ENCODE data around the gene PEX14. TPM values are rescaled to one million over a fixed set of nuclear protein-coding genes. Genes with fewer than 3 reads are reported as not detected.

The PEX14 gene
- total and polyA plus RNA-seq, 10 of the 15 experiments (the other 5 are each of a cell fraction or from before 2014, with no cell fraction given), result 1.4 to 23.2 (median 12.0) TPM

DNA sequence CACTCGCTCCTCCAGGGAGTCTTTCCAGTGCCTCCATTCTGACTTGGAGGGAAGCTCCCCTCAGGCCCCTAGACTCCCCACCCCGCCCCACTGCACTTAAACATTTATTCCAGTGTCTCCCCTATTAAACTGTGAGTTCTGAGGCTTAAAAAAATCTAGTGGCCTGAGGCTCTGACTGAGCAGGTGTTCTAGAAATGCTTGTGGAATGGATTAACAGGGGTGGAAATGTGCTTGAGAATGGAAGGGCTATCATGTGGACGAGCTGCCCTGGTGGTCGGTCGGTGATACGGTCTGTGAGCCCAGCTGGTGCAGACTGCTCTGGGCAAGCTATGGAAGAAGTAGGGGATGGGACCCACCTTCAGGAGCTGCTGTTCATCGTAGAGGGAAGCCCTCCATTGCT lies 130.2 kb downstream of the PEX14 start:
- H3K36me3 ChIP-seq (ENCODE audit: control insufficient read depth in 2 of 2, insufficient read depth in 2 of 2, low read length in 1 of 2), result peaks cover 0 to 2% of the 10 kb centered on the region in 2 experiments; a peak in 1 of 4 replicates
- DNase-seq (ENCODE audit: low read depth, low spot score) (no peak), FAIRE-seq (no peak), ATAC-seq (no peak)
- H3K4me1 ChIP-seq (ENCODE audit: control insufficient read depth, insufficient read depth, low read length), result no peaks in the 10 kb centered on the region
- H3K27ac ChIP-seq (ENCODE audit: control insufficient read depth, insufficient read depth), result no peak overlapping the region
- TF ChIP-seq SMAD1 (IDR thresholded peaks at IDR 0.05; ENCODE audit: low read depth, partially characterized antibody) (no peak), RUNX3 (IDR thresholded peaks at IDR 0.05; ENCODE audit: low read length) (no peak)
- ChIA-PET POLR2A (no interaction called here), CTCF (no interaction called here), RAD21 (ENCODE audit: unreplicated experiment) (no interaction called here), SMC1A (ENCODE audit: uncharacterized antibody, unreplicated experiment) (interaction anchor here (1.4 kb wide), 1 partner anchor 12 kb away, joined by 3 read pairs; no protein-coding TSS in a partner anchor)
- in situ Hi-C loops (cut with MboI) (no loop called here), intact Hi-C loops (cut with micrococcal nuclease; ENCODE audit: unreplicated experiment) (loop anchor here (10.0 kb wide), 1 partner anchor 100 kb away; no protein-coding TSS in a partner anchor)
- no peaks in the 10 kb centered on the region for H4K20me1 ChIP-seq (ENCODE audit: control insufficient read depth, insufficient read depth)
- WGBS (ENCODE audit: insufficient coverage, insufficient replicate concordance, low lambda C conversion rate, missing lambda C conversion rate), result 92% methylated on average over 6 of the region's 7 CpGs
- no peak overlapping the region for H2AFZ ChIP-seq (ENCODE audit: control insufficient read depth, low read depth, low read length)
- no TSS peak for BruUV-seq (replicated peaks)
- H3K79me2 ChIP-seq (ENCODE audit: control insufficient read depth, insufficient read depth, low read length), result no peaks in the 10 kb centered on the region
- no peak overlapping the region for H3K4me3 ChIP-seq
- no peaks in the 10 kb centered on the region for H3K9me3 ChIP-seq (replicated peaks; ENCODE audit: control insufficient read depth, insufficient read depth, low read length)
- no peaks in the 10 kb centered on the region for H3K27me3 ChIP-seq (replicated peaks in 1 of 2; ENCODE audit: control insufficient read depth in 2 of 2, insufficient read depth in 2 of 2, low read length in 1 of 2)
- no peak overlapping the region for H3K4me2 ChIP-seq (ENCODE audit: control insufficient read depth, insufficient read depth)
- no peak overlapping the region for H3K9ac ChIP-seq (ENCODE audit: control insufficient read depth, insufficient read depth, low read length)

DNA sequence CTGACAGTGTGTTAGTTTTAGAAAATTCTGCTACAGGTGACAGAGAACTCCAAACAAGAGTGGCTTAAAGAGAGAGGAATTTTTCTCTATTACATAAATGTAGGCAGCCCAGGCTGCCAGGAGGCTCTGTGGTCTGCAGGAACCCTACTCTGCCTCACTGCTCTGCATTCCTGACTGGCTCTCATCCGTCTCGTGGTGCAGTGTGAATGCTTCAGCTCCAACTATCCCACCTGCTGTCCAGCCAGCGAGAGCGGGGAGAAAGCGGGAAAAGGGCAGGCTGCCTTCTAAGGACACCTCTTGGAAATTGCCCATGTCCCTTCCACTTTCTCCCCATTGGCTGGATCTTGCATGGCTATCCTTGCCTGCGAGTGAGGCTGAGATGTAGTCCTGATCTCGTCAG lies 131.3 kb downstream of the PEX14 start:
- WGBS (ENCODE audit: insufficient coverage, insufficient replicate concordance, low lambda C conversion rate, missing lambda C conversion rate), result 97% methylated on average over 7 of the region's 7 CpGs
- ChIA-PET SMC1A (ENCODE audit: uncharacterized antibody, unreplicated experiment) (no interaction called here), CTCF (interaction anchor here (1.1 to 2.0 kb wide), 2 partner anchors 98 to 111 kb away, joined by 3 to 6 read pairs; no protein-coding TSS in a partner anchor), RAD21 (ENCODE audit: unreplicated experiment) (no interaction called here), POLR2A (no interaction called here)
- BruUV-seq (replicated peaks), result no TSS peak
- H3K36me3 ChIP-seq (ENCODE audit: control insufficient read depth in 2 of 2, insufficient read depth in 2 of 2, low read length in 1 of 2), result peaks cover 0 to 2% of the 10 kb centered on the region in 2 experiments; a peak in 1 of 4 replicates
- H4K20me1 ChIP-seq (ENCODE audit: control insufficient read depth, insufficient read depth), result no peaks in the 10 kb centered on the region
- H3K4me3 ChIP-seq, result no peak overlapping the region
- intact Hi-C loops (cut with micrococcal nuclease; ENCODE audit: unreplicated experiment), result loop anchor here (10.0 kb wide), 1 partner anchor 101 kb away; no protein-coding TSS in a partner anchor
- H3K79me2 ChIP-seq (ENCODE audit: control insufficient read depth, insufficient read depth, low read length), result no peaks in the 10 kb centered on the region
- H2AFZ ChIP-seq (ENCODE audit: control insufficient read depth, low read depth, low read length), result no peak overlapping the region
- no peaks in the 10 kb centered on the region for H3K4me1 ChIP-seq (ENCODE audit: control insufficient read depth, insufficient read depth, low read length)
- TF ChIP-seq, protein P1, sequence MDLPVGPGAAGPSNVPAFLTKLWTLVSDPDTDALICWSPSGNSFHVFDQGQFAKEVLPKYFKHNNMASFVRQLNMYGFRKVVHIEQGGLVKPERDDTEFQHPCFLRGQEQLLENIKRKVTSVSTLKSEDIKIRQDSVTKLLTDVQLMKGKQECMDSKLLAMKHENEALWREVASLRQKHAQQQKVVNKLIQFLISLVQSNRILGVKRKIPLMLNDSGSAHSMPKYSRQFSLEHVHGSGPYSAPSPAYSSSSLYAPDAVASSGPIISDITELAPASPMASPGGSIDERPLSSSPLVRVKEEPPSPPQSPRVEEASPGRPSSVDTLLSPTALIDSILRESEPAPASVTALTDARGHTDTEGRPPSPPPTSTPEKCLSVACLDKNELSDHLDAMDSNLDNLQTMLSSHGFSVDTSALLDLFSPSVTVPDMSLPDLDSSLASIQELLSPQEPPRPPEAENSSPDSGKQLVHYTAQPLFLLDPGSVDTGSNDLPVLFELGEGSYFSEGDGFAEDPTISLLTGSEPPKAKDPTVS (IDR thresholded peaks at IDR 0.05; ENCODE audit: low read depth, low read length), result no peak
- TF ChIP-seq ZNF274 (IDR thresholded peaks at IDR 0.05; ENCODE audit: insufficient read depth, insufficient read length), result no peak
- TF ChIP-seq HDAC6 (IDR thresholded peaks at IDR 0.05; ENCODE audit: unreplicated experiment), result no peak
- TF ChIP-seq, protein P2, sequence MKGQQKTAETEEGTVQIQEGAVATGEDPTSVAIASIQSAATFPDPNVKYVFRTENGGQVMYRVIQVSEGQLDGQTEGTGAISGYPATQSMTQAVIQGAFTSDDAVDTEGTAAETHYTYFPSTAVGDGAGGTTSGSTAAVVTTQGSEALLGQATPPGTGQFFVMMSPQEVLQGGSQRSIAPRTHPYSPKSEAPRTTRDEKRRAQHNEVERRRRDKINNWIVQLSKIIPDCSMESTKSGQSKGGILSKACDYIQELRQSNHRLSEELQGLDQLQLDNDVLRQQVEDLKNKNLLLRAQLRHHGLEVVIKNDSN (IDR thresholded peaks at IDR 0.05; ENCODE audit: borderline replicate concordance, extremely low read length, insufficient read depth, low read depth, low read length), result no peak
- TF ChIP-seq TARDBP (IDR thresholded peaks at IDR 0.05; ENCODE audit: borderline replicate concordance), result no peak
- in situ Hi-C loops (cut with MboI), result no loop called here
- no peak overlapping the region for H3K9ac ChIP-seq (ENCODE audit: control insufficient read depth, insufficient read depth, low read length)
- H3K27me3 ChIP-seq (replicated peaks in 1 of 2; ENCODE audit: control insufficient read depth in 2 of 2, insufficient read depth in 2 of 2, low read length in 1 of 2), result no peaks in the 10 kb centered on the region
- no peak for ATAC-seq
- no peak overlapping the region for H3K4me2 ChIP-seq (ENCODE audit: control insufficient read depth, insufficient read depth)
- H3K9me3 ChIP-seq (replicated peaks; ENCODE audit: control insufficient read depth, insufficient read depth, low read length), result no peaks in the 10 kb centered on the region
- DNase-seq (ENCODE audit: low read depth, low spot score), result no peak
- no peak for FAIRE-seq
- no peak overlapping the region for H3K27ac ChIP-seq (ENCODE audit: control insufficient read depth, insufficient read depth)
